Right lobe of liver (tissue), 4 donors: ENCODE data around the gene AGPS.

Experiments used
- POLR2A ChIP-seq: fragments of 450-650 bp; IDR thresholded peaks from one replicate; pipeline ENCODE4 v1.6.1; 2017; ENCODE audit warnings: antibody characterized with exemption, mild to moderate bottlenecking
- TF ChIP-seq, protein P1 (sequence below), 4 donors: fragments of 200-600 bp in 3 of 4; fragments of 450-650 bp in 1 of 4; IDR thresholded peaks; one replicate each; pipeline versions ENCODE4 v1.5.1 to v1.8.0; 2016 to 2022; ENCODE audit warnings: antibody characterized with exemption in 4 of 4, mild to moderate bottlenecking in 2 of 4
- donor health status: DM: no; HTN: no; CAD: no.
- donor health status: DM: no; HTN: no; CAD: no.
- donor health status: DM: no; HTN: yes; CAD: no.

DNA sequence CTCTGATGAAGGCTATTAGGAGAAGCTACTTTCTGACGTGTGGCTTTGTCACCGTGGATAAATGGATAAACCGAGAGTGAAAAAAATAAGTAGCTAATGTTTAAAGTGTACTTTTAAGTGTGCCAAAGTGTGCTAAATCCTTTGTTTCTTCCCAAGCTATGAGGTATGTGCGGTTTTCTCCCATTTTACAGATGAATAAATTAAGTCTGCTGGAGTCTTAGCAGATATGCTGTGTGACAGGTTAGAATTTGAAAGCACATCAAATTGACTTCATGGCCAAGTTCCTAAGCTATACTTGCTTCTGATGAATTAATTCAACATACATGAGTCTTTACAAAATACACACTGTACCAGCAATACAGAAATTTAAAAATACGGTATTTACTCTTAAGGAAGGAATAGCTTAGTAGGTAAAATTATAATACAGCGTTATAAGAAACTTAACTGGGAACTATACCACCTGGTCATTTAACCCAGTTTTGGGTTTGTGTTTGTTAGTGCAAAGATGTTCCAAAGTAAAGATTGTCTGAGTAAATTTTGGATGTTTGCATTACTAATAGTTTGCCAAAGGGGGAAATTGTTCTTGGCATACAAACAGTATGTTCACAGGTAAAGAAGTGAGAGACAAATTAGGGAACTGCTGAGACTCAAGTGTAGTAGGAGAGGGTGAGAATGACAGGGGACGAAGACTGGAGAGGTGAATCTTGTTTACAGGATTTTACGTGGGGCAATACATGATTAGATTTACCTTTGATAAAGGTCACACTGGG, 1.4 kb downstream of the AGPS start:
- TF ChIP-seq, protein P1, sequence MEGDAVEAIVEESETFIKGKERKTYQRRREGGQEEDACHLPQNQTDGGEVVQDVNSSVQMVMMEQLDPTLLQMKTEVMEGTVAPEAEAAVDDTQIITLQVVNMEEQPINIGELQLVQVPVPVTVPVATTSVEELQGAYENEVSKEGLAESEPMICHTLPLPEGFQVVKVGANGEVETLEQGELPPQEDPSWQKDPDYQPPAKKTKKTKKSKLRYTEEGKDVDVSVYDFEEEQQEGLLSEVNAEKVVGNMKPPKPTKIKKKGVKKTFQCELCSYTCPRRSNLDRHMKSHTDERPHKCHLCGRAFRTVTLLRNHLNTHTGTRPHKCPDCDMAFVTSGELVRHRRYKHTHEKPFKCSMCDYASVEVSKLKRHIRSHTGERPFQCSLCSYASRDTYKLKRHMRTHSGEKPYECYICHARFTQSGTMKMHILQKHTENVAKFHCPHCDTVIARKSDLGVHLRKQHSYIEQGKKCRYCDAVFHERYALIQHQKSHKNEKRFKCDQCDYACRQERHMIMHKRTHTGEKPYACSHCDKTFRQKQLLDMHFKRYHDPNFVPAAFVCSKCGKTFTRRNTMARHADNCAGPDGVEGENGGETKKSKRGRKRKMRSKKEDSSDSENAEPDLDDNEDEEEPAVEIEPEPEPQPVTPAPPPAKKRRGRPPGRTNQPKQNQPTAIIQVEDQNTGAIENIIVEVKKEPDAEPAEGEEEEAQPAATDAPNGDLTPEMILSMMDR (IDR thresholded peaks at IDR 0.05), result no peak
- TF ChIP-seq POLR2A, result no peak
